ENCODE data around the gene KIF26B.
A peak's percentile ranks its signal among the peaks of the same experiment; 100 is the strongest.
"Not testable (repeated sequence)": the region's sequence is repeated elsewhere in the genome, so short reads cannot be mapped to it uniquely, and the experiment has no call there.

The KIF26B gene

GRCh38 chr1:245356891-245357585 is 202.3 kb downstream of the KIF26B start:
- no peaks in the 10 kb centered on the region for H3K27me3 Mint-ChIP-seq
- no peaks in the 10 kb centered on the region for H3K4me1 Mint-ChIP-seq
- no peaks in the 10 kb centered on the region for H3K9me3 Mint-ChIP-seq
- H3K27ac Mint-ChIP-seq = no peak overlapping the region
- no peaks in the 10 kb centered on the region for H3K36me3 Mint-ChIP-seq
- no peak overlapping the region for H3K4me3 Mint-ChIP-seq
- no peak for ATAC-seq

GRCh38 chr1:245359101-245359680 is 204.4 kb downstream of the KIF26B start:
- H3K27me3 Mint-ChIP-seq, H3K4me3 Mint-ChIP-seq, H3K4me1 Mint-ChIP-seq, H3K36me3 Mint-ChIP-seq, H3K27ac Mint-ChIP-seq, ATAC-seq, H3K9me3 Mint-ChIP-seq: not testable (repeated sequence)

- Mint-ChIP-seq H3K4me1 (peaks cover 6% of the 10 kb centered on the region), H3K27ac (no peak overlapping the region), H3K27me3 (no peaks in the 10 kb centered on the region), H3K9me3 (no peaks in the 10 kb centered on the region), H3K4me3 (no peak overlapping the region), H3K36me3 (no peaks in the 10 kb centered on the region)
- ATAC-seq = no peak
Observed at GRCh38 chr1:245361065-245361464, 206.3 kb downstream of the KIF26B start.

- no peaks in the 10 kb centered on the region for H3K9me3 Mint-ChIP-seq
- H3K4me3 Mint-ChIP-seq = no peak overlapping the region
- ATAC-seq = no peak
- no peaks in the 10 kb centered on the region for H3K36me3 Mint-ChIP-seq
- no peaks in the 10 kb centered on the region for H3K27me3 Mint-ChIP-seq
- H3K27ac Mint-ChIP-seq = no peak overlapping the region
- H3K4me1 Mint-ChIP-seq = peaks cover 6% of the 10 kb centered on the region
Observed at GRCh38 chr1:245361951-245362350, 207.2 kb downstream of the KIF26B start.

- H3K9me3 Mint-ChIP-seq = no peaks in the 10 kb centered on the region
- ATAC-seq = no peak
- peaks cover 6% of the 10 kb centered on the region for H3K4me1 Mint-ChIP-seq
- H3K4me3 Mint-ChIP-seq = no peak overlapping the region
- H3K27me3 Mint-ChIP-seq = no peaks in the 10 kb centered on the region
- no peaks in the 10 kb centered on the region for H3K36me3 Mint-ChIP-seq
- H3K27ac Mint-ChIP-seq = no peak overlapping the region
Observed at GRCh38 chr1:245363461-245364200, 208.8 kb downstream of the KIF26B start.

GRCh38 chr1:245365095-245366020 is 210.6 kb downstream of the KIF26B start:
- no peaks in the 10 kb centered on the region for H3K27me3 Mint-ChIP-seq
- H3K4me3 Mint-ChIP-seq = no peak overlapping the region
- no peak overlapping the region for H3K27ac Mint-ChIP-seq
- H3K36me3 Mint-ChIP-seq = no peaks in the 10 kb centered on the region
- ATAC-seq = peak; percentile 39
- peaks cover 6% of the 10 kb centered on the region for H3K4me1 Mint-ChIP-seq
- no peaks in the 10 kb centered on the region for H3K9me3 Mint-ChIP-seq

GRCh38 chr1:245366886-245367285 is 212.1 kb downstream of the KIF26B start:
- no peak for ATAC-seq
- H3K36me3 Mint-ChIP-seq = no peaks in the 10 kb centered on the region
- no peak overlapping the region for H3K4me3 Mint-ChIP-seq
- H3K27ac Mint-ChIP-seq = no peak overlapping the region
- H3K4me1 Mint-ChIP-seq = peaks cover 6% of the 10 kb centered on the region
- H3K9me3 Mint-ChIP-seq = no peaks in the 10 kb centered on the region
- H3K27me3 Mint-ChIP-seq = no peaks in the 10 kb centered on the region

GRCh38 chr1:245370175-245370825 is 215.5 kb downstream of the KIF26B start:
- no peak for ATAC-seq
- H3K4me1 Mint-ChIP-seq = peaks cover 2% of the 10 kb centered on the region
- H3K9me3 Mint-ChIP-seq = no peaks in the 10 kb centered on the region
- H3K27ac Mint-ChIP-seq = no peak overlapping the region
- no peak overlapping the region for H3K4me3 Mint-ChIP-seq
- no peaks in the 10 kb centered on the region for H3K36me3 Mint-ChIP-seq
- peaks cover 10% of the 10 kb centered on the region for H3K27me3 Mint-ChIP-seq

GRCh38 chr1:245370905-245371581 is 216.3 kb downstream of the KIF26B start:
- no peak for ATAC-seq
- Mint-ChIP-seq H3K27me3 (peaks cover 10% of the 10 kb centered on the region), H3K4me1 (no peaks in the 10 kb centered on the region), H3K36me3 (no peaks in the 10 kb centered on the region), H3K4me3 (no peak overlapping the region), H3K9me3 (no peaks in the 10 kb centered on the region), H3K27ac (no peak overlapping the region)

- H3K27ac Mint-ChIP-seq = no peak overlapping the region
- no peak for ATAC-seq
- no peak overlapping the region for H3K4me3 Mint-ChIP-seq
- peaks cover 16% of the 10 kb centered on the region for H3K27me3 Mint-ChIP-seq
- H3K9me3 Mint-ChIP-seq = no peaks in the 10 kb centered on the region
- no peaks in the 10 kb centered on the region for H3K4me1 Mint-ChIP-seq
- H3K36me3 Mint-ChIP-seq = no peaks in the 10 kb centered on the region
Observed at GRCh38 chr1:245373131-245373530, 218.3 kb downstream of the KIF26B start.

- ATAC-seq = no peak
- no peak overlapping the region for H3K4me3 Mint-ChIP-seq
- no peak overlapping the region for H3K27ac Mint-ChIP-seq
- H3K27me3 Mint-ChIP-seq = peaks cover 16% of the 10 kb centered on the region
- no peaks in the 10 kb centered on the region for H3K36me3 Mint-ChIP-seq
- no peaks in the 10 kb centered on the region for H3K4me1 Mint-ChIP-seq
- no peaks in the 10 kb centered on the region for H3K9me3 Mint-ChIP-seq
Observed at GRCh38 chr1:245375789-245376460, 221.1 kb downstream of the KIF26B start.

- H3K27me3 Mint-ChIP-seq = peaks cover 12% of the 10 kb centered on the region
- H3K4me3 Mint-ChIP-seq = no peak overlapping the region
- no peaks in the 10 kb centered on the region for H3K9me3 Mint-ChIP-seq
- no peaks in the 10 kb centered on the region for H3K4me1 Mint-ChIP-seq
- no peak overlapping the region for H3K27ac Mint-ChIP-seq
- no peak for ATAC-seq
- H3K36me3 Mint-ChIP-seq = no peaks in the 10 kb centered on the region
Observed at GRCh38 chr1:245377854-245378253, 223.1 kb downstream of the KIF26B start.

GRCh38 chr1:245378311-245378722 is 223.5 kb downstream of the KIF26B start:
- no peak for ATAC-seq
- H3K9me3 Mint-ChIP-seq = no peaks in the 10 kb centered on the region
- H3K4me3 Mint-ChIP-seq = no peak overlapping the region
- H3K4me1 Mint-ChIP-seq = no peaks in the 10 kb centered on the region
- no peak overlapping the region for H3K27ac Mint-ChIP-seq
- peaks cover 8% of the 10 kb centered on the region for H3K27me3 Mint-ChIP-seq
- H3K36me3 Mint-ChIP-seq = no peaks in the 10 kb centered on the region

GRCh38 chr1:245378745-245379144 is 224.0 kb downstream of the KIF26B start:
- H3K27ac Mint-ChIP-seq = no peak overlapping the region
- no peaks in the 10 kb centered on the region for H3K4me1 Mint-ChIP-seq
- no peaks in the 10 kb centered on the region for H3K9me3 Mint-ChIP-seq
- no peak overlapping the region for H3K4me3 Mint-ChIP-seq
- H3K27me3 Mint-ChIP-seq = peaks cover 7% of the 10 kb centered on the region
- no peaks in the 10 kb centered on the region for H3K36me3 Mint-ChIP-seq
- ATAC-seq = no peak

All from stimulated activated memory B cell treated with anti-CD40 and anti-IgM and Interleukin-4, amounts not matched to agents 10 μg/mL and 1 μg/mL and 100 μg/mL, for 72 hours (primary cell).